Esophagus muscularis mucosa (tissue), 4 donors: ENCODE results near the gene GIPC1. TPM values are rescaled to one million over a fixed set of nuclear protein-coding genes. Genes with fewer than 3 reads are reported as not detected.
A peak's percentile ranks its signal among the peaks of the same experiment; 100 is the strongest.

ENCODE experiments used
- DNase-seq: peaks from one replicate; pipeline ENCODE4 v3.0.0-alpha.2; 2017; ENCODE audit errors: extremely low spot score
- H3K27ac ChIP-seq, 4 donors: fragments of 200-600 bp; sonication (generic); replicated peaks in 1 of 4; 1 replicate in 3 of 4; 2 replicates in 1 of 4; pipeline ENCODE4 v1.5.1; 2016 to 2019; ENCODE audit warnings: mild to moderate bottlenecking in 1 of 4
- H3K27me3 ChIP-seq, 4 donors: fragments of 200-600 bp; sonication (generic); one replicate each; pipeline versions ENCODE4 v1.5.1 to v1.6.0; 2016 to 2019
- H3K36me3 ChIP-seq, 4 donors: fragments of 200-600 bp; sonication (generic); one replicate each; pipeline ENCODE4 v1.5.1; 2016 to 2019
- H3K4me1 ChIP-seq, 4 donors: fragments of 200-600 bp; sonication (generic); one replicate each; pipeline ENCODE4 v1.5.1; 2016 to 2019
- H3K4me3 ChIP-seq, 4 donors: fragments of 200-600 bp; sonication (generic); 1 replicate in 2 of 4; 2 replicates in 2 of 4; pipeline ENCODE4 v1.5.1; 2016 to 2019; ENCODE audit warnings: mild to moderate bottlenecking in 4 of 4, moderate library complexity in 1 of 4
- H3K9me3 ChIP-seq, 4 donors: fragments of 200-600 bp; sonication (generic); 1 replicate in 3 of 4; 2 replicates in 1 of 4; pipeline ENCODE4 v1.5.1; 2016 to 2019
- EP300 ChIP-seq: sonication (generic); formaldehyde crosslinking; IDR thresholded peaks from one replicate; pipeline ENCODE4 v1.6.1; 2017; ENCODE audit warnings: antibody characterized with exemption
- POLR2A ChIP-seq: fragments of 450-650 bp; IDR thresholded peaks from one replicate; pipeline ENCODE4 v1.6.1; 2017; ENCODE audit warnings: antibody characterized with exemption, moderate library complexity, mild to moderate bottlenecking, low read depth
- POLR2AphosphoS5 ChIP-seq, 2 donors: sonication (generic); formaldehyde crosslinking; IDR thresholded peaks; one replicate each; pipeline ENCODE4 v1.6.1; 2017; ENCODE audit warnings: antibody characterized with exemption in 2 of 2
- WGBS: methylation state at CpG from one replicate; pipeline ENCODE4 v1.1.5; 2018; 5-methylcytosine and 5-hydroxymethylcytosine counted together
- intact Hi-C: fragments of 100-400 bp; cut with DNase I; formaldehyde crosslinking; loops from one replicate; pipeline ENCODE4 v1.15.1; 2023
- total RNA-seq, 4 donors: library from RNA; depleted of rRNA; stranded (reverse); fragments of >200 nt; gene quantifications; one replicate each; pipeline versions ENCODE4 v1.1.0 to v1.2.1, GENCODE V29; 2016
- TF ChIP-seq, protein P1 (sequence below), 3 experiments: fragments of 200-600 bp in 2 of 3; fragments of 450-650 bp in 1 of 3; sonication (generic) in 2 of 3; IDR thresholded peaks; one replicate each; pipeline ENCODE4 v1.5.1; 2017 to 2019; ENCODE audit warnings: antibody characterized with exemption in 3 of 3, mild to moderate bottlenecking in 2 of 3, moderate library complexity in 1 of 3

The GIPC1 gene
- total RNA-seq, 4 donors from 2014 or later: 88.5 to 138 (median 108) TPM

DNA sequence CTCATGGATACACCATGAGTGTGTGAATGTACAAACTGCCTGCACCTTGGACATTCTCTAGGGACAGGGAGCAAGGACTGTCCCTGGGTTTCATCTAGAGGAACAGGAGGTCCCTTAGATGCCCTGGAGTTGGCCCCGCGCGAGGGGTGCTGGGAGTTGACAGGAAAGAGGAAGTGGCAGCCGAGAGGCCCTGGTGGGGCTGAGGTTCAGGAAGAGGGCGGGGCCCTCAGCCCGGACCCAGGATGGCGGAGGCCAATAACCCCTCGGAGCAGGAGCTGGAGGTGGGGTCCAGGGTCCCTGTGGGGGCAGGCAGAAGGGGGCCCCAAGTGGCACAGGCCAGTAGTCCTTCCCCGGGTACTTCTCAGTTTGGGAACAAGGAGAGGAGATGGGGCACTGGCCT is 55.9 kb downstream of the GIPC1 start:
- TF ChIP-seq EP300 (no peak), POLR2AphosphoS5 (IDR thresholded peaks at IDR 0.05) (peak in 1 of 2 donors; percentile 55), POLR2A (no peak)
- TF ChIP-seq, protein P1, sequence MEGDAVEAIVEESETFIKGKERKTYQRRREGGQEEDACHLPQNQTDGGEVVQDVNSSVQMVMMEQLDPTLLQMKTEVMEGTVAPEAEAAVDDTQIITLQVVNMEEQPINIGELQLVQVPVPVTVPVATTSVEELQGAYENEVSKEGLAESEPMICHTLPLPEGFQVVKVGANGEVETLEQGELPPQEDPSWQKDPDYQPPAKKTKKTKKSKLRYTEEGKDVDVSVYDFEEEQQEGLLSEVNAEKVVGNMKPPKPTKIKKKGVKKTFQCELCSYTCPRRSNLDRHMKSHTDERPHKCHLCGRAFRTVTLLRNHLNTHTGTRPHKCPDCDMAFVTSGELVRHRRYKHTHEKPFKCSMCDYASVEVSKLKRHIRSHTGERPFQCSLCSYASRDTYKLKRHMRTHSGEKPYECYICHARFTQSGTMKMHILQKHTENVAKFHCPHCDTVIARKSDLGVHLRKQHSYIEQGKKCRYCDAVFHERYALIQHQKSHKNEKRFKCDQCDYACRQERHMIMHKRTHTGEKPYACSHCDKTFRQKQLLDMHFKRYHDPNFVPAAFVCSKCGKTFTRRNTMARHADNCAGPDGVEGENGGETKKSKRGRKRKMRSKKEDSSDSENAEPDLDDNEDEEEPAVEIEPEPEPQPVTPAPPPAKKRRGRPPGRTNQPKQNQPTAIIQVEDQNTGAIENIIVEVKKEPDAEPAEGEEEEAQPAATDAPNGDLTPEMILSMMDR (IDR thresholded peaks at IDR 0.05): no peak
- peak overlapping the region; percentile 15 to 42 (median 28) for H3K4me3 ChIP-seq
- peak overlapping the region in 3 of 4 donors; percentile 13 to 43 (median 40) for H3K27ac ChIP-seq
- intact Hi-C loops: no loop called here
- peaks cover 42 to 57% (median 49%) of the 10 kb centered on the region in 4 donors for H3K36me3 ChIP-seq
- DNase-seq: peak; percentile 94
- no peaks in the 10 kb centered on the region for H3K9me3 ChIP-seq
- H3K4me1 ChIP-seq: peaks cover 45 to 67% (median 58%) of the 10 kb centered on the region in 4 donors
- WGBS: 54% methylated on average over 9 of the region's 9 CpGs
- no peaks in the 10 kb centered on the region for H3K27me3 ChIP-seq

DNA sequence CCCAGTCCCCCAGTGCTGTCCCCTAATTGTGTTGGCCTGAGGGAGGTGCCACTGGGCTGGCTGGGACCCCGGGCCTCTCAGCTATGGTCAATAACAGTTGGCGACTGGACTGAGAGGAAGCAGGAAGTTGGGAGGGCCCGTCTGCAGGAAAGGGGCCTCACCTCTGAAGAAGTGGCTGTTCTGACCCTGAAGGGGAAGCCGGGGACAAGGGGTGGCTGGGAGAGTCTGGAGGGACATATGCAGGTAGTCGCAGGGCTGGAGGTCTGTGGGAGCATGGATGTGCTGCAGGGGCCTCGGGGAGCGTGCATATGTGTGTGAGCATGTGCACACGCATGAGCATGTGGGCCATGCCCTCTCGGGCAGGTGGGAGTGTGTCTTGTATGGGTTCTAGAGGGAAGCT is 56.9 kb downstream of the GIPC1 start:
- Histone ChIP-seq H3K27me3 (no peaks in the 10 kb centered on the region), H3K36me3 (peaks cover 32 to 47% (median 39%) of the 10 kb centered on the region in 4 donors), H3K9me3 (no peaks in the 10 kb centered on the region), H3K4me3 (no peak overlapping the region), H3K27ac (no peak overlapping the region), H3K4me1 (peaks cover 55 to 77% (median 68%) of the 10 kb centered on the region in 4 donors)
- intact Hi-C loops: no loop called here
- TF ChIP-seq, protein P1 (IDR thresholded peaks at IDR 0.05): no peak
- 64% methylated on average over 8 of the region's 9 CpGs for WGBS
- DNase-seq: no peak

DNA sequence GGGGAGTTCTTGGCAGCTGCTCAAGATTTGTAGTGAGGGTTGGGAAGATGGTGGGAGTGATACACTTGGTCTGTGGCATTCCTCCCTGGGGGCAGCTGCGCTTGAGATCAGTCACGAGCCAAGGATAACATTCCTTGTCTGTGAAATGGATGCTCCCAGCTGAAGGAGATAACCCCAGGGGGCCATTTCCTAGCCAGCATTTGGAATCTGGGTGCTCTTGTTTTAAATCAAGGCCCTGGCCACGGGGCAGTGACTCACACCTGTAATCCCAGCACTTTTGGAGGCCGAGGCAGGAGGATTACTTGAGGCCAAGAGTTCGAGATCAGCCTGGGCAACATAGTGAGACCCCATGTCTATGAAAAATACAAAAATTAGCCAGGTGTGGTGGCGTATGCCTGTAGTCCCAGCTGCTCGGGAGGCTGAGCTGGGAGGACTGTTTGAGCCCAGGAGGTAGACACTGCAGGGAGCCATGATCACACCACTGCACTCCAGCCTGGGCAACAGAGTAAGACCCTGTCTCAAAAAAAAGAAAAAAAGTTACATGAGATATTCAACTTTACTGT is 58.3 kb downstream of the GIPC1 start:
- Histone ChIP-seq H3K4me3 (no peak overlapping the region), H3K4me1 (peaks cover 61 to 86% (median 76%) of the 10 kb centered on the region in 4 donors), H3K27ac (no peak overlapping the region), H3K27me3 (no peaks in the 10 kb centered on the region), H3K36me3 (peaks cover 18 to 33% (median 25%) of the 10 kb centered on the region in 4 donors), H3K9me3 (no peaks in the 10 kb centered on the region)
- 87% methylated on average over 6 of the region's 7 CpGs for WGBS
- DNase-seq: no peak
- intact Hi-C loops: no loop called here
- TF ChIP-seq, protein P1 (IDR thresholded peaks at IDR 0.05): no peak
- TF ChIP-seq POLR2A (no peak), EP300 (no peak), POLR2AphosphoS5 (IDR thresholded peaks at IDR 0.05) (no peak)

DNA sequence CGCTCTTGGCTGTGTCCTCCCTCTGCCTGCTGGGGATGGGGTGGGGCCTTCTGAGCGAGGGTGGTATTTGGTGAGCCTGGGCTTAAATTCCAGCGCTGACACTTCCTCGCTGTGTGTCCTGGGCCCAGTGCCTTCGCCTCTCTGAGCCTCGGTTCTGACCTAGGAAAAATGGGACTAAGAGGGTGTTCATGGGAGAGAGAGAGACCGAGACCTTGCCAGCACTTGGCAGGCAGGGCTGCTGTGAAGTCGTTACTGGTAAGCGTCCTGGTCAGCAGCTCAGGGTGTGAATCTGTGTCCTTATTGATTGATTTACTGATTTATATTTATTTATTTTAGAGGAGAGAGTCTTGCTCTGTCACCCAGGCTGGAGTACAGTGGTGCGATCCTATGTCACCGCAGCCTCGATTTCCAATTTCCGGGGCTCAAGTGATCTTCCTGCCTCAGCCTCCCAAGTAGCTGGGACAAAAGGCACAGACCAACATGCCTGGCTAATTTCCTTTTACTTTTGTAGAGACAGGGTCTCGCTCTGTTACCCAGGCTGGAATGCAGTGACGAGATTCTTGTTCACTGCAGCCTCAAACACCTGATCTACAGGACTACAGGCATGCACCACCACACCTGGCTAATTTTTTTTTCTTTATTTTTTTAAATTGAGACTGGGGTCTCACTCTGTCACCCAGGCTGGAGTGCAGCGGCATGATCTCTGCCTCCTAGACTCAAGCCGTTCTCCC is 60.4 kb downstream of the GIPC1 start:
- Histone ChIP-seq H3K36me3 (peaks cover 0 to 15% (median 6%) of the 10 kb centered on the region in 4 donors), H3K27ac (peak overlapping the region; percentile 87 to 94 (median 90)), H3K27me3 (no peaks in the 10 kb centered on the region), H3K4me3 (peak overlapping the region; percentile 78 to 97 (median 92)), H3K9me3 (no peaks in the 10 kb centered on the region), H3K4me1 (peaks cover 63 to 82% (median 77%) of the 10 kb centered on the region in 4 donors)
- DNase-seq: no peak
- TF ChIP-seq, protein P1 (IDR thresholded peaks at IDR 0.05): no peak
- TF ChIP-seq EP300: no peak
- no peak for TF ChIP-seq POLR2A
- no peak for TF ChIP-seq POLR2AphosphoS5 (IDR thresholded peaks at IDR 0.05)
- intact Hi-C loops: no loop called here
- WGBS: 70% methylated on average over 13 of the region's 17 CpGs
